Gastroesophageal sphincter (tissue), 3 donors: ENCODE results near the gene PCDHGA10.

Source experiments
- EP300 ChIP-seq: sonication (generic); formaldehyde crosslinking; IDR thresholded peaks from one replicate; pipeline ENCODE4 v1.6.1; 2017; ENCODE audit warnings: antibody characterized with exemption, mild to moderate bottlenecking
- POLR2A ChIP-seq, 2 donors: fragments of 450-650 bp; IDR thresholded peaks; one replicate each; pipeline ENCODE4 v1.6.1; 2017; ENCODE audit warnings: antibody characterized with exemption in 2 of 2, mild to moderate bottlenecking in 2 of 2, moderate library complexity in 1 of 2
- TF ChIP-seq, protein P1 (sequence below), 4 experiments: fragments of 200-600 bp in 2 of 4; fragments of 450-650 bp in 2 of 4; sonication (generic) in 1 of 4; IDR thresholded peaks; one replicate each; pipeline ENCODE4 v1.5.1; 2017 to 2019; ENCODE audit warnings: antibody characterized with exemption in 4 of 4, mild to moderate bottlenecking in 2 of 4, moderate library complexity in 2 of 4

DNA sequence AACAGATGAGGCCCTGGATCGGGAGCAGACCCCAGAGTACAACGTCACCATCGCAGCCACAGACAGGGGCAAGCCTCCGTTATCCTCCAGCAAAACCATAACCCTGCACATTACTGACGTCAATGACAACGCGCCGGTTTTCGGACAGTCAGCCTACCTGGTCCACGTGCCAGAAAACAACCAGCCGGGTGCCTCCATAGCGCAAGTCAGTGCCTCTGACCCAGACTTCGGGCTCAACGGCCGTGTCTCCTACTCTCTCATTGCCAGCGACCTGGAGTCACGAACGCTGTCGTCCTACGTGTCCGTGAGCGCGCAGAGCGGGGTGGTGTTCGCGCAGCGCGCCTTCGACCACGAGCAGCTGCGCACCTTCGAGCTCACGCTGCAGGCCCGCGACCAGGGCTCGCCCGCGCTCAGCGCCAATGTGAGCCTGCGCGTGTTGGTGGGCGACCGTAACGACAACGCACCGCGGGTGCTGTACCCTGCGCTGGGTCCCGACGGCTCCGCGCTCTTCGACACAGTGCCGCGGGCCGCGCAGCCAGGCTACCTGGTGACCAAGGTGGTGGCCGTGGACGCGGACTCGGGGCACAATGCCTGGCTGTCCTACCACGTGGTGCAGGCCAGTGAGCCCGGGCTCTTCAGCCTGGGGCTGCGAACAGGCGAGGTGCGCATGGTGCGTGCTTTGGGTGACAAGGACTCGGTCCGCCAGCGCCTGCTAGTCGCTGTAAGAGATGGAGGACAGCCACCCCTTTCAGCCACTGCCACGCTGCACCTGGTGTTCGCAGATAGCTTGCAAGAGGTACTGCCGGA, 6.5 kb downstream of the PCDHGA10 start:
- TF ChIP-seq POLR2A (IDR thresholded peaks at IDR 0.05) (no peak), EP300 (no peak)
- TF ChIP-seq, protein P1, sequence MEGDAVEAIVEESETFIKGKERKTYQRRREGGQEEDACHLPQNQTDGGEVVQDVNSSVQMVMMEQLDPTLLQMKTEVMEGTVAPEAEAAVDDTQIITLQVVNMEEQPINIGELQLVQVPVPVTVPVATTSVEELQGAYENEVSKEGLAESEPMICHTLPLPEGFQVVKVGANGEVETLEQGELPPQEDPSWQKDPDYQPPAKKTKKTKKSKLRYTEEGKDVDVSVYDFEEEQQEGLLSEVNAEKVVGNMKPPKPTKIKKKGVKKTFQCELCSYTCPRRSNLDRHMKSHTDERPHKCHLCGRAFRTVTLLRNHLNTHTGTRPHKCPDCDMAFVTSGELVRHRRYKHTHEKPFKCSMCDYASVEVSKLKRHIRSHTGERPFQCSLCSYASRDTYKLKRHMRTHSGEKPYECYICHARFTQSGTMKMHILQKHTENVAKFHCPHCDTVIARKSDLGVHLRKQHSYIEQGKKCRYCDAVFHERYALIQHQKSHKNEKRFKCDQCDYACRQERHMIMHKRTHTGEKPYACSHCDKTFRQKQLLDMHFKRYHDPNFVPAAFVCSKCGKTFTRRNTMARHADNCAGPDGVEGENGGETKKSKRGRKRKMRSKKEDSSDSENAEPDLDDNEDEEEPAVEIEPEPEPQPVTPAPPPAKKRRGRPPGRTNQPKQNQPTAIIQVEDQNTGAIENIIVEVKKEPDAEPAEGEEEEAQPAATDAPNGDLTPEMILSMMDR (IDR thresholded peaks at IDR 0.05): no peak
